Skeletal muscle tissue (tissue), 4 donors: ENCODE results near the gene PDCD1. TPM values are rescaled to one million over a fixed set of nuclear protein-coding genes. Genes with fewer than 3 reads are reported as not detected.

Experiments used
- H3K27ac ChIP-seq: one replicate; pipeline ENCODE4 v1.7.0; 2013; ENCODE audit warnings: mild to moderate bottlenecking, low read depth, low read length, inconsistent platforms
- H3K27me3 ChIP-seq, 3 donors: one replicate each; pipeline ENCODE4 v1.7.0; 2013; ENCODE audit warnings: low read length in 3 of 3; ENCODE audit not compliant: control insufficient read depth in 3 of 3, insufficient read depth in 3 of 3
- H3K36me3 ChIP-seq, 3 donors: one replicate each; pipeline ENCODE4 v1.7.0; 2013; ENCODE audit warnings: low read length in 3 of 3; ENCODE audit not compliant: control insufficient read depth in 3 of 3, insufficient read depth in 3 of 3
- H3K4me1 ChIP-seq, 3 donors: one replicate each; pipeline ENCODE4 v1.7.0; 2013; ENCODE audit warnings: low read length in 3 of 3, mild to moderate bottlenecking in 3 of 3; ENCODE audit not compliant: control insufficient read depth in 3 of 3, insufficient read depth in 3 of 3
- H3K4me3 ChIP-seq, 3 donors: one replicate each; pipeline ENCODE4 v1.7.0; 2013; ENCODE audit warnings: low read length in 3 of 3
- H3K9ac ChIP-seq, 3 donors: one replicate each; pipeline ENCODE4 v1.7.0; 2013; ENCODE audit warnings: low read length in 3 of 3, mild to moderate bottlenecking in 3 of 3, moderate library complexity in 2 of 3, low read depth in 1 of 3
- H3K9me3 ChIP-seq, 3 donors: one replicate each; pipeline ENCODE4 v1.7.0; 2013; ENCODE audit warnings: low read length in 3 of 3; ENCODE audit not compliant: control insufficient read depth in 3 of 3
- total RNA-seq: library from RNA; depleted of rRNA; stranded (reverse); fragments of >200 nt; gene quantifications from one replicate; pipeline ENCODE4 v1.2.3, GENCODE V29; 2014
- donor health status: Osteomylitis.

The PDCD1 gene
- total RNA-seq, 1 donor from 2014 or later, result not detected

GRCh38 chr2:241902357-241902991 is 43.8 kb upstream of the PDCD1 start:
- H3K4me3 ChIP-seq, result no peak overlapping the region
- no peak overlapping the region for H3K9ac ChIP-seq
- no peak overlapping the region for H3K27ac ChIP-seq
- H3K27me3 ChIP-seq, result peaks cover 11 to 32% (median 31%) of the 10 kb centered on the region in 3 donors
- H3K9me3 ChIP-seq, result no peaks in the 10 kb centered on the region
- H3K4me1 ChIP-seq, result peaks cover 12 to 26% (median 14%) of the 10 kb centered on the region in 3 donors
- no peaks in the 10 kb centered on the region for H3K36me3 ChIP-seq

GRCh38 chr2:241901500-241902351 is 43.0 kb upstream of the PDCD1 start:
- Histone ChIP-seq H3K4me1 (peaks cover 12 to 26% (median 14%) of the 10 kb centered on the region in 3 donors), H3K36me3 (no peaks in the 10 kb centered on the region), H3K27ac (no peak overlapping the region), H3K27me3 (peaks cover 11 to 32% (median 31%) of the 10 kb centered on the region in 3 donors), H3K4me3 (no peak overlapping the region), H3K9ac (no peak overlapping the region), H3K9me3 (no peaks in the 10 kb centered on the region)

DNA sequence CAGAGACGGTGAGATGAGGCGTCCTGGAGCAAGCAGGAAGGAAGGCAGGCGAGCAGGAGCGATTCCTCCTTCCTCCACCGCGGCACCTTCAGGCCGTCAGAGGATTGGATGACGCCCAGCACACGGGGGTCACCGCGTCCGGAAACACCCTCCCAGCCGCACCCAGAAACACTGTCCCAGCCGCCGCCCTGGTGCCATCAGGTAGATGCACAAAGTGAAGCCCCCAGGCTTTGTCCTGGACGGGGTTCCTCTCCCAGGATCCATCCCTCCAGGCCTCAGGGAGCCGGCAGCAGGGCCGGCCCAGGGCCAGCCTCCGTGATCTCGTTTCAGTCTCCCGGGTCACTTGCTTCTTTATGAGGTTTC is 42.3 kb upstream of the PDCD1 start:
- Histone ChIP-seq H3K4me1 (peaks cover 12 to 26% (median 14%) of the 10 kb centered on the region in 3 donors), H3K9ac (no peak overlapping the region), H3K27me3 (peaks cover 11 to 32% (median 31%) of the 10 kb centered on the region in 3 donors), H3K36me3 (no peaks in the 10 kb centered on the region), H3K27ac (no peak overlapping the region), H3K9me3 (no peaks in the 10 kb centered on the region), H3K4me3 (no peak overlapping the region)

- Histone ChIP-seq H3K4me3 (peak overlapping the region; percentile 13 to 14 (median 14)), H3K27me3 (peaks cover 11 to 32% (median 31%) of the 10 kb centered on the region in 3 donors), H3K27ac (no peak overlapping the region), H3K9me3 (no peaks in the 10 kb centered on the region), H3K4me1 (peaks cover 12 to 26% (median 16%) of the 10 kb centered on the region in 3 donors), H3K9ac (peak overlapping the region in 1 of 3 donors; percentile 33), H3K36me3 (no peaks in the 10 kb centered on the region)
Measured at GRCh38 chr2:241900251-241901017, 41.7 kb upstream of the PDCD1 start.

- Histone ChIP-seq H3K9ac (no peak overlapping the region), H3K4me3 (peak overlapping the region in 1 of 3 donors; percentile 7), H3K4me1 (peaks cover 12 to 26% (median 16%) of the 10 kb centered on the region in 3 donors), H3K27me3 (peaks cover 11 to 32% (median 31%) of the 10 kb centered on the region in 3 donors), H3K9me3 (no peaks in the 10 kb centered on the region), H3K36me3 (no peaks in the 10 kb centered on the region), H3K27ac (no peak overlapping the region)
Measured at GRCh38 chr2:241898463-241899270, 40.0 kb upstream of the PDCD1 start.

DNA sequence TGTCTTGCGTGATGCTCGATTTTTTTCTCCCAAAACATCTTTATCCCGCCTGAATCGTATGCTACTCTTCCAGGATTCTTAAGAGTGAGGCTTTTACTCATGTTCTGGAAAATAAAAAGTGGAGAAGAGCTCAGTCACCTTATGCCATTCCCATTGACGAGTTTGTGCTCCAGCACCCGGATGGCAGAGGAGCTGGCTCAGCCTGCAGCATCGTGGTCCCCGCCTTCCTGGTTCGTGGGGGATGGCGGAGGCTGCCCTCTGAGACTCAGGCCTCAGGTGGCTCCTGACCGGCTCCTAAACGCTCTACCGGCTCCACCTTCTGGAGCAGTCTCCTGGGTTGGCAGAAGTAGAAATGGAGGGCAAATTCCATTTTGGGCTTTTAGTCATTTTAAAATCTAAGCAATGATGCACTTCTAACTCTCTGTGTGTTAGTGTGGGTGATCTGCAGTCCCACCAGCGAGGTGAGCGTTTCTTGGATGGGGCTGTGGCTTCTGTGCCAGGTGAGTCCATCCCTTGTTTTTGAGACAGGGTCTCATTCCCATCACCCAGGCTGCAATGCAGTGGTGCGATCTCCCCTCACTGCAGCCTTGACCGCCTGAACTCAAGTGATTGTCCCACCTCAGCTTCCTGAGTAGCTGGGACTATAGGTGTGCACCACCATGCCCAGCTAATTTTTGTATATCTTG is 38.7 kb upstream of the PDCD1 start:
- no peak overlapping the region for H3K4me3 ChIP-seq
- H3K36me3 ChIP-seq, result no peaks in the 10 kb centered on the region
- H3K9ac ChIP-seq, result no peak overlapping the region
- peaks cover 11 to 31% (median 23%) of the 10 kb centered on the region in 3 donors for H3K27me3 ChIP-seq
- peaks cover 12 to 31% (median 16%) of the 10 kb centered on the region in 3 donors for H3K4me1 ChIP-seq
- H3K9me3 ChIP-seq, result no peaks in the 10 kb centered on the region
- no peak overlapping the region for H3K27ac ChIP-seq

DNA sequence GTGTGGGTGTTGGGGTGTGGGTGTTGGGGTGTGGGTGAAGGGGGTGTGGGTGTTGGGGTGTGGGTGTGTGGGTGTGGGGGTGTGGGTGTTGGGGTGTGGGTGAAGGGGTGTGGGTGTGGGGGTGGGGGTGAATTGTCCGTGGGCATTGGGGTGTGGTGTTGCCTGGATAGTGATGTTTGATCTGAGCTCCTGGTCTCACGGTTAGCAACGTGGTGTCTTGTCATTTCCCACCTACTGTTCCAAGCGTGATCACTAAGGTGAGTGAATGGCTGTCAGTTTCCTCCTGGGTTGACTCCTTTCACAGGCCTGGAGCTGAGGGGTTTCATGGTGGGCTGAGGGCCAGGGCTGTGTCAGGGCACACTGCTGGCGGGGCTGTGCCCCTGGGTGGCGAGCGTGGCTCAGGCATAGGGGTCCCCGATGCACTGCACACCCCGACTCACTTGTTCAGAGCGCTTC is 38.1 kb upstream of the PDCD1 start:
- peaks cover 12 to 32% (median 16%) of the 10 kb centered on the region in 3 donors for H3K4me1 ChIP-seq
- no peaks in the 10 kb centered on the region for H3K36me3 ChIP-seq
- no peaks in the 10 kb centered on the region for H3K9me3 ChIP-seq
- H3K27ac ChIP-seq, result no peak overlapping the region
- no peak overlapping the region for H3K4me3 ChIP-seq
- no peak overlapping the region for H3K9ac ChIP-seq
- H3K27me3 ChIP-seq, result peaks cover 11 to 29% (median 23%) of the 10 kb centered on the region in 3 donors

- H3K9ac ChIP-seq, result no peak overlapping the region
- H3K36me3 ChIP-seq, result no peaks in the 10 kb centered on the region
- H3K9me3 ChIP-seq, result no peaks in the 10 kb centered on the region
- peaks cover 12 to 28% (median 16%) of the 10 kb centered on the region in 3 donors for H3K4me1 ChIP-seq
- no peak overlapping the region for H3K4me3 ChIP-seq
- H3K27me3 ChIP-seq, result peaks cover 9 to 22% (median 20%) of the 10 kb centered on the region in 3 donors
- no peak overlapping the region for H3K27ac ChIP-seq
Measured at GRCh38 chr2:241895712-241896641, 37.3 kb upstream of the PDCD1 start.
